ENCODE data around the gene CDYL2.

CDYL2 gene

GRCh38 chr16:80586476-80586875 is 217.9 kb downstream of the CDYL2 start:
- H3K9me2 ChIP-seq (replicated peaks; ENCODE audit: control insufficient read depth, low read length), result no peaks in the 10 kb centered on the region
- H3K4me2 ChIP-seq (ENCODE audit: low read length), result no peak overlapping the region
- TF ChIP-seq CTCF (IDR thresholded peaks at IDR 0.05; ENCODE audit: low read depth, low read length, poor library complexity, severe bottlenecking) (no peak), EZH2phosphoT487 (IDR thresholded peaks at IDR 0.05; ENCODE audit: borderline replicate concordance, low read length) (no peak)
- H3K27ac ChIP-seq (ENCODE audit: low read depth, low read length), result no peak overlapping the region
- no peaks in the 10 kb centered on the region for H3F3A ChIP-seq (ENCODE audit: control insufficient read depth, insufficient read depth)
- no peaks in the 10 kb centered on the region for H3K9me3 ChIP-seq (ENCODE audit: control insufficient read depth, insufficient read depth, low read length)
- H3K36me3 ChIP-seq (ENCODE audit: control insufficient read depth, low read length), result no peaks in the 10 kb centered on the region
- no peaks in the 10 kb centered on the region for H4K20me1 ChIP-seq (ENCODE audit: control insufficient read depth, insufficient read depth, low read depth, low read length)
- H3K27me3 ChIP-seq (ENCODE audit: control insufficient read depth, low read length), result peaks cover 8% of the 10 kb centered on the region
- no peaks in the 10 kb centered on the region for H3K79me2 ChIP-seq (ENCODE audit: control insufficient read depth, low read length)
- peaks cover 4% of the 10 kb centered on the region; the same call in 1 of the 2 replicates for H3K4me1 ChIP-seq (ENCODE audit: control insufficient read depth, low read length)
- no peak overlapping the region for H3K4me3 ChIP-seq (ENCODE audit: low read length)

DNA sequence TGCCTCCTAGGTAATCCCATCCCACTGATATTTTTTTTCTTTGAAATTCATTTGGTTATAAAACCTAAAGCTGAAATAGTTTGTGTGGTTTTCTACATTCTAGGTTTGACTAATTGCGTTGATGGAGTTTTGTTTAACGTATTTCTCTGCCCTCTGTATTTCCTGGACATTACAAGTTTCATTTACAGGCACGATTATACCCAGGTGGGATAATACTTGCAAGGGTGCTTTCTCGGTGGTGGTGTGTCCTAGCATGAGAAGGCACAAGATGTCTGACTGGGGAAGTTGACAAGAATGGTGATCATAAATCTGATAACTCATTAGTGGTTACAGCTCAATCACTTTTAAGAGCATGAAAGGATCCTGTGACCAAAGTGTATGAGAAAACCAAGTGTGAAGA is 218.6 kb downstream of the CDYL2 start:
- H3K79me2 ChIP-seq (ENCODE audit: control insufficient read depth, low read length), result no peaks in the 10 kb centered on the region
- H3K4me1 ChIP-seq (ENCODE audit: control insufficient read depth, low read length), result no peaks in the 10 kb centered on the region
- H3K9me3 ChIP-seq (ENCODE audit: control insufficient read depth, insufficient read depth, low read length), result no peaks in the 10 kb centered on the region
- peaks cover 8% of the 10 kb centered on the region for H3K27me3 ChIP-seq (ENCODE audit: control insufficient read depth, low read length)
- H3K9me2 ChIP-seq (replicated peaks; ENCODE audit: control insufficient read depth, low read length), result no peaks in the 10 kb centered on the region
- H4K20me1 ChIP-seq (ENCODE audit: control insufficient read depth, insufficient read depth, low read depth, low read length), result no peaks in the 10 kb centered on the region
- TF ChIP-seq CTCF (IDR thresholded peaks at IDR 0.05; ENCODE audit: low read depth, low read length, poor library complexity, severe bottlenecking) (no peak), EZH2phosphoT487 (IDR thresholded peaks at IDR 0.05; ENCODE audit: borderline replicate concordance, low read length) (no peak)
- H3K4me2 ChIP-seq (ENCODE audit: low read length), result no peak overlapping the region
- H3K27ac ChIP-seq (ENCODE audit: low read depth, low read length), result no peak overlapping the region
- no peak overlapping the region for H3K4me3 ChIP-seq (ENCODE audit: low read length)
- no peaks in the 10 kb centered on the region for H3K36me3 ChIP-seq (ENCODE audit: control insufficient read depth, low read length)
- no peaks in the 10 kb centered on the region for H3F3A ChIP-seq (ENCODE audit: control insufficient read depth, insufficient read depth)

GRCh38 chr16:80583466-80583865 is 220.9 kb downstream of the CDYL2 start:
- no peaks in the 10 kb centered on the region for H3F3A ChIP-seq (ENCODE audit: control insufficient read depth, insufficient read depth)
- no peak for TF ChIP-seq CTCF (IDR thresholded peaks at IDR 0.05; ENCODE audit: low read depth, low read length, poor library complexity, severe bottlenecking)
- no peak for TF ChIP-seq EZH2phosphoT487 (IDR thresholded peaks at IDR 0.05; ENCODE audit: borderline replicate concordance, low read length)
- no peaks in the 10 kb centered on the region for H3K9me2 ChIP-seq (replicated peaks; ENCODE audit: control insufficient read depth, low read length)
- H3K4me1 ChIP-seq (ENCODE audit: control insufficient read depth, low read length), result no peaks in the 10 kb centered on the region
- no peaks in the 10 kb centered on the region for H3K36me3 ChIP-seq (ENCODE audit: control insufficient read depth, low read length)
- H3K4me3 ChIP-seq (ENCODE audit: low read length), result no peak overlapping the region
- no peaks in the 10 kb centered on the region for H3K9me3 ChIP-seq (ENCODE audit: control insufficient read depth, insufficient read depth, low read length)
- H3K27me3 ChIP-seq (ENCODE audit: control insufficient read depth, low read length), result peaks cover 8% of the 10 kb centered on the region
- H4K20me1 ChIP-seq (ENCODE audit: control insufficient read depth, insufficient read depth, low read depth, low read length), result no peaks in the 10 kb centered on the region
- no peaks in the 10 kb centered on the region for H3K79me2 ChIP-seq (ENCODE audit: control insufficient read depth, low read length)
- H3K27ac ChIP-seq (ENCODE audit: low read depth, low read length), result no peak overlapping the region
- no peak overlapping the region for H3K4me2 ChIP-seq (ENCODE audit: low read length)

All from DOHH2 (cell line).